Measurements from ENCODE around the gene ATG101. TPM values are rescaled to one million over a fixed set of nuclear protein-coding genes. Genes with fewer than 3 reads are reported as not detected.
A peak's percentile ranks its signal among the peaks of the same experiment; 100 is the strongest.
"Not testable (repeated sequence)": the region's sequence is repeated elsewhere in the genome, so short reads cannot be mapped to it uniquely, and the experiment has no call there.

ATG101 gene
- total and polyA plus RNA-seq, 4 experiments from 2014 or later = 22.2 to 27.1 (median 25.7) TPM

- H3K27me3 Mint-ChIP-seq; H3K27me3 ChIP-seq (ENCODE audit: insufficient read depth, low read length); H3K9me3 ChIP-seq (ENCODE audit: control insufficient read depth in 1 of 2, low read length in 2 of 2); H3K36me3 Mint-ChIP-seq; H3K27ac ChIP-seq (ENCODE audit: low read depth, low read length); H3K36me3 ChIP-seq (ENCODE audit: insufficient read depth, low read length); H3K4me3 ChIP-seq (ENCODE audit: low read length in 2 of 2); H3K9me3 Mint-ChIP-seq; H3K4me3 Mint-ChIP-seq: not testable (repeated sequence)
- Mint-ChIP-seq H3K4me1 (peaks cover 11 to 20% (median 15%) of the 10 kb centered on the region in 4 donors), H3K27ac (peak overlapping the region; percentile 23 to 84 (median 51))
- intact Hi-C loops (cut with micrococcal nuclease) = loop anchor here (1.0 kb wide), 1 partner anchor 91 kb away; no protein-coding TSS in a partner anchor
- CTCF ChIA-PET (ENCODE audit: partially characterized antibody) = interaction anchor here (0.8 to 3.5 kb wide), 9 partner anchors 9 to 762 kb away, joined by 3 to 17 read pairs (median 5); partner anchors contain the start of gene NR4A1
- POLR2A ChIA-PET (ENCODE audit: partially characterized antibody) = interaction anchor here (0.7 kb wide), 1 partner anchor 91 kb away, joined by 3 read pairs; no protein-coding TSS in a partner anchor
- H3K4me1 ChIP-seq (ENCODE audit: insufficient read depth, low read length) = peaks cover 12% of the 10 kb centered on the region
- DNase-seq = peak; percentile 56 to 85 (median 64)
Observed at GRCh38 chr12:52116222-52117125, 46.7 kb downstream of the ATG101 start.

DNA sequence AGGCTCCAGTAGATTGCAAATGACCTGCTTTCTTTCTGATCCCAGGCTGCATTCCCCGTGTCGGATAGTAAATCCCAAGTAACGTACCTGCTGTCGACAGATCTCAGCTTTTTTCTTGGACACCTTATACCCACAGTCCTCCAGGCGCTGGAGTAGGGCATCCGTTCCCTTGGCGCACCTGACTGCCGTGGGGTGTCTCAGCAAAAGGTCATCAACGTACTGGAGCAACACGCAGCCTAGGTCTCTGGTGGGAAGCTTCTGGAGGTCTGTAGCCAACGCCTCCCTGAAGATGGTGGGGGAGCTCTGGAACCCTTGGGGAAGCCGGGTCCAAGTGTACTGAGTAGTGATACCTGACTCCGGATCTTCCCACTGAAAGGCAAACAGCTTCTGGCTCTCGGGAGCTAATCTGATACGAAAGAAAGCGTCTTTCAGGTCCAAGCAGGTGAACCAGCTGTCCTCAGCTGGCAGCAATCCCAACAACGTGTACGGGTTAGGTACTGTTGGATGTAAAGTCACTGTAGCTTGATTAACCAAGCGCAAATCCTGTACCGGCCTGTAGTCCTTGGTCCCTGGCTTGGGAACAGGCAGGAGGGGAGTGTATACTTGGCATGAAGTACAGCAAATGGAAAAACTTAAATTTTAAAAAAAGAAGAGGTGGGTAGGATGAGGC is 48.2 kb downstream of the ATG101 start:
- H3K4me3 ChIP-seq (ENCODE audit: low read length in 2 of 2); H3K36me3 Mint-ChIP-seq; intact Hi-C loops (cut with micrococcal nuclease); H3K27me3 ChIP-seq (ENCODE audit: insufficient read depth, low read length); H3K9me3 ChIP-seq (ENCODE audit: control insufficient read depth in 1 of 2, low read length in 2 of 2); H3K9me3 Mint-ChIP-seq; DNase-seq; H3K4me3 Mint-ChIP-seq; POLR2A ChIA-PET (ENCODE audit: partially characterized antibody); H3K36me3 ChIP-seq (ENCODE audit: insufficient read depth, low read length); H3K27ac ChIP-seq (ENCODE audit: low read depth, low read length); H3K27me3 Mint-ChIP-seq: not testable (repeated sequence)
- peaks cover 12% of the 10 kb centered on the region for H3K4me1 ChIP-seq (ENCODE audit: insufficient read depth, low read length)
- Mint-ChIP-seq H3K27ac (peak overlapping the region in 1 of 7 donors; percentile 59), H3K4me1 (peaks cover 13 to 27% (median 17%) of the 10 kb centered on the region in 4 donors)
- CTCF ChIA-PET (ENCODE audit: partially characterized antibody) = interaction anchor here (1.3 to 3.5 kb wide), 4 partner anchors 8 to 92 kb away, joined by 3 to 16 read pairs (median 8); partner anchors contain the start of gene NR4A1

GRCh38 chr12:52119398-52120254 is 49.8 kb downstream of the ATG101 start:
- Mint-ChIP-seq H3K36me3 (no peaks in the 10 kb centered on the region), H3K27me3 (peaks cover 6 to 14% of the 10 kb centered on the region in 2 donors), H3K27ac (peak overlapping the region in 3 of 7 donors; percentile 61 to 92 (median 79)), H3K4me1 (peaks cover 13 to 27% (median 17%) of the 10 kb centered on the region in 4 donors), H3K4me3 (peak overlapping the region in 5 of 8 donors; percentile 35 to 74 (median 55)), H3K9me3 (peaks cover 0 to 2% (median 0%) of the 10 kb centered on the region in 8 donors)
- Histone ChIP-seq H3K4me1 (ENCODE audit: insufficient read depth, low read length) (peaks cover 12% of the 10 kb centered on the region), H3K27ac (ENCODE audit: low read depth, low read length) (no peak overlapping the region), H3K9me3 (ENCODE audit: control insufficient read depth in 1 of 2, low read length in 2 of 2) (no peaks in the 10 kb centered on the region), H3K4me3 (ENCODE audit: low read length in 2 of 2) (no peak overlapping the region), H3K36me3 (ENCODE audit: insufficient read depth, low read length) (no peaks in the 10 kb centered on the region), H3K27me3 (ENCODE audit: insufficient read depth, low read length) (no peaks in the 10 kb centered on the region)
- peak in 4 of 5 donors; percentile 39 to 46 (median 44) for DNase-seq
- ChIA-PET POLR2A (ENCODE audit: partially characterized antibody) (no interaction called here), CTCF (ENCODE audit: partially characterized antibody) (interaction anchor here (0.6 to 1.4 kb wide), 7 partner anchors 13 to 96 kb away, joined by 3 to 6 read pairs (median 3); no protein-coding TSS in a partner anchor)
- intact Hi-C loops (cut with micrococcal nuclease) = no loop called here

GRCh38 chr12:52120951-52121823 is 51.4 kb downstream of the ATG101 start:
- Mint-ChIP-seq H3K9me3 (peaks cover 0 to 2% (median 0%) of the 10 kb centered on the region in 8 donors), H3K36me3 (no peaks in the 10 kb centered on the region), H3K4me3 (peak overlapping the region in 2 of 8 donors; percentile 41), H3K27ac (no peak overlapping the region), H3K27me3 (peaks cover 8 to 28% of the 10 kb centered on the region in 2 donors), H3K4me1 (peaks cover 13 to 23% (median 16%) of the 10 kb centered on the region in 4 donors)
- CTCF ChIA-PET (ENCODE audit: partially characterized antibody) = interaction anchor here (0.6 to 4.5 kb wide), 8 partner anchors 9 to 292 kb away, joined by 3 to 41 read pairs (median 4); no protein-coding TSS in a partner anchor
- no peaks in the 10 kb centered on the region for H3K27me3 ChIP-seq (ENCODE audit: insufficient read depth, low read length)
- intact Hi-C loops (cut with micrococcal nuclease) = no loop called here
- H3K36me3 ChIP-seq (ENCODE audit: insufficient read depth, low read length) = no peaks in the 10 kb centered on the region
- H3K9me3 ChIP-seq (ENCODE audit: control insufficient read depth in 1 of 2, low read length in 2 of 2) = no peaks in the 10 kb centered on the region
- POLR2A ChIA-PET (ENCODE audit: partially characterized antibody) = no interaction called here
- no peak overlapping the region for H3K4me3 ChIP-seq (ENCODE audit: low read length in 2 of 2)
- peak in 1 of 5 donors; percentile 5 for DNase-seq
- peaks cover 10% of the 10 kb centered on the region for H3K4me1 ChIP-seq (ENCODE audit: insufficient read depth, low read length)
- no peak overlapping the region for H3K27ac ChIP-seq (ENCODE audit: low read depth, low read length)

GRCh38 chr12:52121824-52122539 is 52.2 kb downstream of the ATG101 start:
- H3K27ac Mint-ChIP-seq = peak overlapping the region in 2 of 7 donors; percentile 25 to 73
- H3K4me3 Mint-ChIP-seq = peak overlapping the region in 1 of 8 donors; percentile 41
- intact Hi-C loops (cut with micrococcal nuclease) = loop anchor here (1.0 kb wide), 1 partner anchor 97 kb away; no protein-coding TSS in a partner anchor
- no peak overlapping the region for H3K4me3 ChIP-seq (ENCODE audit: low read length in 2 of 2)
- H3K4me1 ChIP-seq (ENCODE audit: insufficient read depth, low read length) = peaks cover 5% of the 10 kb centered on the region
- H3K27me3 ChIP-seq (ENCODE audit: insufficient read depth, low read length) = no peaks in the 10 kb centered on the region
- H3K9me3 ChIP-seq (ENCODE audit: control insufficient read depth in 1 of 2, low read length in 2 of 2) = no peaks in the 10 kb centered on the region
- ChIA-PET CTCF (ENCODE audit: partially characterized antibody) (interaction anchor here (0.7 to 4.5 kb wide), 6 partner anchors 8 to 96 kb away, joined by 3 to 41 read pairs (median 4); no protein-coding TSS in a partner anchor), POLR2A (ENCODE audit: partially characterized antibody) (no interaction called here)
- H3K27ac ChIP-seq (ENCODE audit: low read depth, low read length) = no peak overlapping the region
- DNase-seq = peak; percentile 42 to 47 (median 45)
- peaks cover 8 to 31% of the 10 kb centered on the region in 2 donors for H3K27me3 Mint-ChIP-seq
- peaks cover 6 to 15% (median 8%) of the 10 kb centered on the region in 4 donors for H3K4me1 Mint-ChIP-seq
- no peaks in the 10 kb centered on the region for H3K36me3 ChIP-seq (ENCODE audit: insufficient read depth, low read length)
- H3K36me3 Mint-ChIP-seq = no peaks in the 10 kb centered on the region
- H3K9me3 Mint-ChIP-seq = peaks cover 0 to 2% (median 0%) of the 10 kb centered on the region in 8 donors

Data from CD4-positive, alpha-beta memory T cell (primary cell).